Activated naive CD4-positive, alpha-beta T cell treated with anti-CD3 and anti-CD28 coated beads, Interleukin-2, amount 10 ng/mL, durations not matched to agents 7 days and 5 days (primary cell): ENCODE results near the gene GLMN.
"Not testable (repeated sequence)": the region's sequence is repeated elsewhere in the genome, so short reads cannot be mapped to it uniquely, and the experiment has no call there.

Experiments used
- CTCF ChIA-PET: fragments of 350-600 bp; sonication (Branson Sonifier 250); formaldehyde crosslinking; loops from one replicate; lab custom pipeline; 2021; ENCODE audit warnings: antibody characterized with exemption; lab: Charles Lee
- DNase-seq: peaks from one replicate; pipeline ENCODE4 v3.0.0-alpha.2; 2020
- H3K27ac Mint-ChIP-seq: one replicate; pipeline ENCODE4 v1.8.0; 2021; ENCODE audit warnings: mild to moderate bottlenecking, moderate library complexity, mixed read lengths
- H3K27me3 Mint-ChIP-seq: one replicate; pipeline ENCODE4 v1.8.0; 2021; ENCODE audit warnings: mild to moderate bottlenecking, mixed read lengths
- H3K36me3 Mint-ChIP-seq: one replicate; pipeline ENCODE4 v1.8.0; 2021; ENCODE audit warnings: mixed read lengths
- H3K4me1 Mint-ChIP-seq: one replicate; pipeline ENCODE4 v1.8.0; 2021; ENCODE audit warnings: mixed read lengths
- H3K4me3 Mint-ChIP-seq: one replicate; pipeline ENCODE4 v1.8.0; 2021; ENCODE audit warnings: mild to moderate bottlenecking, moderate library complexity, mixed read lengths
- H3K9me3 Mint-ChIP-seq: one replicate; pipeline ENCODE4 v1.8.0; 2021; ENCODE audit warnings: mixed read lengths

GLMN gene

DNA sequence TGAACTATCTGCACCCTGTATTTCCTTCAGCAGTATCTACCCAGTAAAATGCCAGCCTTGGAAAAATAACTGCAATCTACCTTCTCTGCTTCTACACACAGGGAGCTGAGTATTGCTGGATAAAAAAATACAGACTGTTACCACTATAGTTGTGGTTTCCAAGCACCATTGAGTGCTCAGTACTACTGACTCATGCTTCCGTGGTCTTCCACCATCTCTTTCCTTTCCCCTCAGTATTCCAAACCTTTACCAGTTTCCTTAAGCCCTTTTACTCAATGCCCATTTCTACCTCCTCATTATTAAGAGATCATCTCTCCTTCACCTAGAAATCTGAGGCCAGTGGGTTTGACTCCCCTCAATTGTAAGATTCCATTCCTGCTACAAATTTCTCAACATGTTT lies 23.8 kb downstream of the GLMN start:
- no peaks in the 10 kb centered on the region for H3K9me3 Mint-ChIP-seq
- CTCF ChIA-PET, result interaction anchor here (1.0 kb wide), 1 partner anchor 16 kb away, joined by 3 read pairs; no protein-coding TSS in a partner anchor
- H3K4me3 Mint-ChIP-seq, result no peak overlapping the region
- DNase-seq, result no peak
- no peaks in the 10 kb centered on the region for H3K4me1 Mint-ChIP-seq
- H3K36me3 Mint-ChIP-seq, result peaks cover 53% of the 10 kb centered on the region
- no peaks in the 10 kb centered on the region for H3K27me3 Mint-ChIP-seq
- no peak overlapping the region for H3K27ac Mint-ChIP-seq

DNA sequence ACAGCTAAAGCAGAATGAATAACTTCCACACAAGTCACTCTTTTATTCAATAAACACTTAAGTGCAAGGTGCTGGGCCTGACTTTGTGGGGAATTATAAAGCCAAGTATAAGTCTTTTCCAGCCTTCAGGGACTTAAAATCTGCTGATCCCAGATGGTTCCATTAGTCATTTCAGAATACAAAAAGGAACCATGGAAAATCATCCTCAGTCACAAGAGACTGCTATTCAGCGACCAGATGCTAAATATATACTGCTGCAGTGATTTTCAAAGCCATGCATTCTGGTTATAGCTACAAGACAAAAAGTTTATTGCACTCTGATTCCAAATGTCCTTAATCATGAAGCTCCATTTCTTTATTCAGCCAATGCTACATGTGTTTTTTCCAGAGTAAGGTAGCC lies 25.7 kb downstream of the GLMN start:
- H3K27ac Mint-ChIP-seq, result no peak overlapping the region
- CTCF ChIA-PET, result interaction anchor here (1.2 to 1.7 kb wide), 2 partner anchors 15 to 36 kb away, joined by 3 to 4 read pairs; no protein-coding TSS in a partner anchor
- no peak overlapping the region for H3K4me3 Mint-ChIP-seq
- peaks cover 54% of the 10 kb centered on the region for H3K36me3 Mint-ChIP-seq
- no peaks in the 10 kb centered on the region for H3K9me3 Mint-ChIP-seq
- DNase-seq, result no peak
- H3K4me1 Mint-ChIP-seq, result no peaks in the 10 kb centered on the region
- H3K27me3 Mint-ChIP-seq, result no peaks in the 10 kb centered on the region

DNA sequence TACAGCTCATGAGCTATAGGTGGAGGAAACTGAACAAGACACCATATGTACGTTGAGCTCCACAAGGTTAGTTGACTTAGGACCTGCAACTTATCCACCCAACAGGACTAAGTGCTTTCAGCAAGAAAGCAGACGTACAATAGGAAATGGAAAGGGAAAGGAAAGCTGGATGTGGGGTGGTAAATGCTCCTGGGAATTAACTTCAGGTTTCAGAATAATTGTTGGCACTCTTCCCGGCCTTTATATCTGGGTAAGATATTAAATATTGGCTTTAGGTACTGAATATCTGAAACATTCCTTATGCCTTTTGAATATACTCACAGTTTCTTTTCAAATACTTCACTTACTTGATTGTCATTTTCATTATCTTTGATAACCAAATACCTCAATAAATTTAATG lies 36.3 kb downstream of the GLMN start:
- CTCF ChIA-PET, result no interaction called here
- Mint-ChIP-seq H3K36me3 (peaks cover 60% of the 10 kb centered on the region), H3K27ac (no peak overlapping the region), H3K27me3 (no peaks in the 10 kb centered on the region), H3K4me1 (no peaks in the 10 kb centered on the region), H3K9me3 (no peaks in the 10 kb centered on the region), H3K4me3 (no peak overlapping the region)
- no peak for DNase-seq

DNA sequence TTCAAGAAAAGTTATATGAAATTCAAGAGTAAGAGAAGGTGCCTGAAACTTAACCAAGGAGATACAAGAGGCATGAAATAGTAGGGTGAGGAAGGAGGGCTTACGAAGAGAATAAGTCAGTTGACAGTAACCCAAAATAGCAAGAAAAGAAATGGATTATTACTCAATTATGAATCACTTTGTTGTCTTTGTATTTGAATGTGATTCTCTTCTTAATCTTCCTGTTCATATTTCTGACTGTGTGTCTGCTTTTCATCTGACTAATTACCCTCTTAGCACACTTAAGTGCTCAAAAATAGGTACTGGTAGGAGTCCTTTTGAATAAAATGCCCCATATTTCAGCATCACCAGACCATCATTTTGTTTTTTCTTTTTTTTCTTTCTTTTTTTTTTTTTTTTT lies 39.4 kb downstream of the GLMN start:
- H3K9me3 Mint-ChIP-seq, result peaks cover 9% of the 10 kb centered on the region
- CTCF ChIA-PET, result no interaction called here
- no peaks in the 10 kb centered on the region for H3K4me1 Mint-ChIP-seq
- DNase-seq, result no peak
- peaks cover 79% of the 10 kb centered on the region for H3K36me3 Mint-ChIP-seq
- H3K27ac Mint-ChIP-seq, result no peak overlapping the region
- no peaks in the 10 kb centered on the region for H3K27me3 Mint-ChIP-seq
- H3K4me3 Mint-ChIP-seq, result no peak overlapping the region

DNA sequence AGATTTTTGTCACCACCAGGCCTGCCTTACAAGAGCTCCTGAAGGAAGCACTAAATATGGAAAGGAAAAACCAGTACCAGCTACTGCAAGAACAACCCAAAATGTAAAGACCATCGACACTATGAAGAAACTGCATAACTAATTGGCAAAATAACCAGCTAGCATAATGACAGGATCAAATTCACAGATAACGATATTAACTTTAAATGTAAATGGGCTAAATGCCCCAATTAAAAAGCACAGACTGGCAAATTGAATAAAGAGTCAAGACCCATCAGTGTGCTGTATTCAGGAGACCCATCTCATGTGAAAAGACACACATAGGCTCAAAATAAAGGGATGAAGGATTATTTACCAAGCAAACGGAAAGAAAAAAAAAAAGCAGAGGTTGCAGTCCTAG lies 44.1 kb downstream of the GLMN start:
- H3K27ac Mint-ChIP-seq, H3K4me3 Mint-ChIP-seq, CTCF ChIA-PET, DNase-seq, H3K9me3 Mint-ChIP-seq, H3K27me3 Mint-ChIP-seq, H3K4me1 Mint-ChIP-seq: not testable (repeated sequence)
- peaks cover 65% of the 10 kb centered on the region for H3K36me3 Mint-ChIP-seq

DNA sequence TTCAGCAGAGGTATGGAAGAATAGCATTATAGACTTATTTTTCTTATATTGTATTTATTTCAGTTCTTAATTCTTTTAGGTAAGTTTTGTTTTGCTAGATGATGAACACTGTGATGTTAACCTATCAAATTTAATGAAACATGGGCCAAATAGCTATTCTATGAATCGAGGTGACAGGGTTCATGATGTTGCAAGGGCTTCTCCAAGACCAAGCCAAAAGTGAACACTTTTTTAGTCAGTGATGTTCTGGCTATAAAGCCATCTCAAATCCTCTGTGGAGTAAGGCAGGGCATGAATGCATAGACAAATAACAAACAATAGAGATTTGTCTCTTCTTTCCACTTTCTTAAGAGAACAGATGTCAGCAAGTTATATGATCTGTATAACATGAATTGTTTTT lies 54.4 kb downstream of the GLMN start:
- CTCF ChIA-PET, result no interaction called here
- Mint-ChIP-seq H3K4me3 (no peak overlapping the region), H3K9me3 (no peaks in the 10 kb centered on the region), H3K4me1 (no peaks in the 10 kb centered on the region), H3K36me3 (peaks cover 11% of the 10 kb centered on the region), H3K27me3 (peaks cover 6% of the 10 kb centered on the region), H3K27ac (no peak overlapping the region)
- DNase-seq, result no peak

DNA sequence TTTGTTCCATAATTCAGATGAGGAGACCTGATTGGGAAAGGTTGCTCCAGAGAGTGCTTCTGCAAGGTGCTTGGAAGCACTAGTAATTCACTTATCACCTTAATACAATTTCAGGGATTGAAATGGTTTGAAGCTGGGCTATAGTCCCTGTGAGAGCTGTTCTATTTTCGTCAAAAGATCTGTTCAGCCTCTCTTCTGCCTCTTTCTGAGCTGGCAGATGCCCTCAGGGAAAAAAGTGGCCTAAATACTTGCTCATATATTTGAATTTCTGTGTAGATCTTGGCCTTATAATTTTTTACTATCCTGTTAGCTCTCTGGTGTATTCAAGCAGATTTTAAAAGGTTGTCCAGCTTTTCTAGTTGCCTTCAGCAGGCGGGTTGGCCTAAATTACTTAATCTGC lies 58.8 kb downstream of the GLMN start:
- Mint-ChIP-seq H3K4me3 (no peak overlapping the region), H3K27me3 (peaks cover 17% of the 10 kb centered on the region), H3K27ac (no peak overlapping the region), H3K9me3 (no peaks in the 10 kb centered on the region), H3K4me1 (no peaks in the 10 kb centered on the region), H3K36me3 (no peaks in the 10 kb centered on the region)
- DNase-seq, result no peak
- CTCF ChIA-PET, result no interaction called here

DNA sequence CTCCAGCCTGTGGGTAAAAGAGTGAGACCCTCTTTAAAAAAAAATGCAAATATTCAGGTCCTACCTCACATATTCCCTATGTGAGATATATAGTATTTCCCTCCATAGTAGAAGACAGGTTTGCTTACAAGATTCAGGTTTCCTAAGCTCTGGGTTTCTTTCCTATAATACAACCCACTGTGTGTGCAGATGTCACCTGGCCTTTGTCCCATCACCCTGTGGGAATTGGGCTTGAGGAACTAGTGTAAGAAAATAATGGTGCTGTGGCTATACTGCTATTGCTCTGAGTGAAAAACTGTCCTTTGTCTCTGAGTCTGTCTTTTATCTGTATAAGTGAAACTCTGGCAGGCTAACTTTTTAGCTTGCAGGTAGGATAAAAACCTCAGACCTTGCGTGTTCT lies 68.1 kb downstream of the GLMN start:
- no peak overlapping the region for H3K4me3 Mint-ChIP-seq
- no peak overlapping the region for H3K27ac Mint-ChIP-seq
- no peaks in the 10 kb centered on the region for H3K4me1 Mint-ChIP-seq
- CTCF ChIA-PET, result no interaction called here
- H3K9me3 Mint-ChIP-seq, result no peaks in the 10 kb centered on the region
- DNase-seq, result no peak
- peaks cover 4% of the 10 kb centered on the region for H3K27me3 Mint-ChIP-seq
- no peaks in the 10 kb centered on the region for H3K36me3 Mint-ChIP-seq

DNA sequence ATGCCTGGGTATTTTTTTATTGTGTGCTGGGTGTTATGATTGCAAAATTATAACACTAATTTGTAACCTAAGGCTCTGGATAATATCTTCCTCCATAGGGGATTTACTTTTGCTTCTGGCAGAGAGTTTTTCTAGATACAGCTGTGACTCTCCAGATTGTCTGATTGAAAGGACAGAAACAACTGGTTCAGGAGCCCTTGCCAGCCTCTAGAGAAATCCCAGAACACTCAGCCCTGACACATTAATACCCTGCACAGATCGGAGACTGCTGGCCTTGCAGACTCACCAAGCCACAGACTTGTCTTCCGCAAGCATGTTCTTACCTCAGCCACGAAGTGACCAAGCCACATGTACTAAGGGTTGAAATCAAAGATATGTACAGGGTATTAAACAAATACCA lies 70.4 kb downstream of the GLMN start:
- Mint-ChIP-seq H3K9me3 (no peaks in the 10 kb centered on the region), H3K27ac (no peak overlapping the region), H3K27me3 (peaks cover 4% of the 10 kb centered on the region), H3K4me1 (no peaks in the 10 kb centered on the region), H3K36me3 (no peaks in the 10 kb centered on the region), H3K4me3 (no peak overlapping the region)
- CTCF ChIA-PET, result no interaction called here
- DNase-seq, result no peak

DNA sequence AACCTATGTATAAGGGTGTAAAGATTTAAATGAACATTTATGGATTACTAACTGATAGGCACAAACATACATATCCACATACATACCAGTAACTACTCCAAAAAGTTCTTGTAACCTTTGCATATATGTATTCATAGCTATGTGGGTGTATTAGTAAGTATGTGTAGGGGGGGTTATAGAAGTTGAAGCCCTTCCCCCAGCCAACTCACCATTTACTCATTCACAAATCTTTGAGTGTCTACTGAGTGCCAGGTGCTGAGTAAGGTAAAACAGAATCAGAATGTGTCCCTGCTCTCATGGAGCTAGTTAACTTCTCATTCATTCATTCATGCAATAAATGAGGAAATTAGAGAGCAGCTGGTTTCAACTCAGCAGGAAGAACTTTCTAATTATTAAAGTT lies 79.8 kb downstream of the GLMN start:
- DNase-seq, result no peak
- H3K27ac Mint-ChIP-seq, result no peak overlapping the region
- H3K36me3 Mint-ChIP-seq, result no peaks in the 10 kb centered on the region
- no peaks in the 10 kb centered on the region for H3K9me3 Mint-ChIP-seq
- CTCF ChIA-PET, result no interaction called here
- no peak overlapping the region for H3K4me3 Mint-ChIP-seq
- H3K4me1 Mint-ChIP-seq, result no peaks in the 10 kb centered on the region
- no peaks in the 10 kb centered on the region for H3K27me3 Mint-ChIP-seq

DNA sequence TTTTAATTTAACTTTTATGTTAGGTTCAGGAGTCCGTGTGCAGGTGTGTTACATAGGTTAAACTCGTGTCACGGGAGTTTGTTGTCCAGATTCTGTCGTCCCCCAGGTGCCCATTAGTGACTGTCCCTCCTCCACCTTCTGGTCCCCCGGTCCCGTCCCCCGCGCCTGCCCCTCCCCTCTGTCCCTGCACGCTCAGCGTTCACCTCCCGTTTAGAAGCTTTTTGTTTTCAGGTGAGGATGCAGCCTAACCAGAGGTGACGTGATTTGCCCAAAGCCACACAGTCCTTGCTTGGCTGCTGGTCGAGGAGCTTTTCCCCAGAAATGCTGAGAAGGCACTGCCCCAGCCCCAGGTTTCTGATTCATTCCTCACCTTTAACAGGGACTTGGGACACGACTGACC lies 80.2 kb downstream of the GLMN start:
- CTCF ChIA-PET, result no interaction called here
- Mint-ChIP-seq H3K4me1 (no peaks in the 10 kb centered on the region), H3K27me3 (no peaks in the 10 kb centered on the region)

DNA sequence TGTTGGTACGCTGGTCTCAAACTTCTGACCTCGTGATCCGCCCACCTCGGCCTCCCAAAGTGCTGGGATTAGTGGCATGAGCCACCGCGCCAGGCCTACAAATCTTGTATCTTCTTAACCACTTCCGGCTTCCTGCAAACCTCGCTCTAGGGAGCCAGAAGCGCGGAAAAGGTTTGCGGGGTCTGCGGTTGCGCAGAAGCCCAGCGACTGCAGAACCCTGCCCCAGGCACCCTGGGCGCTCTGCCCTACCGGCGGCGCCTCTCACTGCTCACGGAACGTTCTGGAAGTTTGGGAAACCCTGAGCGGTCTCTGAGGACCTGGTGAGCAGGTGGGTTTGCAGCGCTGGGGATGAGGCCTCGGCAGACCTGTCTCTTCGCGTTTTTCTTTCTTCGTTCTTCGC lies 81.1 kb downstream of the GLMN start, which contains the start of gene C1orf146:
Gene C1orf146 (plus strand): TSS at position 195 of the 400 bp plus-strand sequence. CDS start 13,506 bp downstream, outside the sequence.
- CTCF ChIA-PET, result no interaction called here
- no peak for DNase-seq
- Mint-ChIP-seq H3K27ac (no peak within 1 kb of the TSS), H3K36me3 (no peaks in the 10 kb centered on the region), H3K4me3 (no peak within 1 kb of the TSS), H3K9me3 (no peaks in the 10 kb centered on the region), H3K27me3 (no peaks in the 10 kb centered on the region), H3K4me1 (no peaks in the 10 kb centered on the region)

More for the DNA sequence above, 80.2 kb downstream of the GLMN start:
- no peaks in the 10 kb centered on the region for H3K9me3 Mint-ChIP-seq
- DNase-seq, result no peak
- no peak overlapping the region for H3K4me3 Mint-ChIP-seq
- no peaks in the 10 kb centered on the region for H3K36me3 Mint-ChIP-seq
- H3K27ac Mint-ChIP-seq, result no peak overlapping the region

DNA sequence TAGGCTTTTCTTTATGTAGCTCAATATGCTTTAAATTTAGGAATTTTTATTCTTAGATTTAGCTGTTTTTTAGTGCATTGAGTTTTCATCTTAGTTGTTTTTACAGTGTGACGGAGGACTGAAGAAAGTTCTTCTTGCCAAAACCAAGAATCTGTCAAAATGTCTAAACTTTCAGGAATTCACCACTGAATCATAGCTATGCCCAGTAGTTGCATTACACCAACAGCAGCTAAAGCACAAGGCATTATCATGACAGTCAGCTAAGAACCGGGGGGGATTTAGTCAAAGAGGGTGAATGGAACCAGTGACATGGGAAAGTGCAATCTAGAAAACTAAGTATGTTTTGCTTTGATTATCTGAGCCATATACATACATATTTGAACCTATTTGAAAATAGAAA lies 87.6 kb downstream of the GLMN start:
- Mint-ChIP-seq H3K27ac (no peak overlapping the region), H3K27me3 (no peaks in the 10 kb centered on the region), H3K4me3 (no peak overlapping the region), H3K9me3 (no peaks in the 10 kb centered on the region), H3K36me3 (no peaks in the 10 kb centered on the region), H3K4me1 (peaks cover 11% of the 10 kb centered on the region)
- CTCF ChIA-PET, result interaction anchor here (0.7 to 1.2 kb wide), 2 partner anchors 27 to 80 kb away, joined by 3 read pairs; no protein-coding TSS in a partner anchor
- no peak for DNase-seq

DNA sequence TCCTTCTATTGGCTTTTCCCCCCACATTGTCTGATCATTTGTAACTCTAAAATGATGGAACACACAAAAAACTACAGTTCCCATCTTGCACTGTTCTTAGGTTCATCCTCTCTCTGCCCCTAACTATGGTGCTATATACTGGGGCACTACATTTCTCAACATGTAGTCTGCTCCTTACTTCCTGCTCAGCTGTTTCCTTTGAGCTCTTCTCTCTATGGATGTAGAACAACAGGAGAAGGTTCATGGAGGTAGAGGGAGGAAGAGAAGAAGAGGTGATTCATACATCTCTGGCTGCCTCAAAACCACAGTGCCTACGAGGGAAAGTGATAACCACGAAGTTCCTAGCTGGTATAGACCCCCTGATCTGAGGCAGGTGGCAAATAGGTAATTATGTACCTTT lies 88.1 kb downstream of the GLMN start:
- CTCF ChIA-PET, result interaction anchor here (1.2 kb wide), 1 partner anchor 28 kb away, joined by 3 read pairs; no protein-coding TSS in a partner anchor
- H3K36me3 Mint-ChIP-seq, result no peaks in the 10 kb centered on the region
- no peak for DNase-seq

DNA sequence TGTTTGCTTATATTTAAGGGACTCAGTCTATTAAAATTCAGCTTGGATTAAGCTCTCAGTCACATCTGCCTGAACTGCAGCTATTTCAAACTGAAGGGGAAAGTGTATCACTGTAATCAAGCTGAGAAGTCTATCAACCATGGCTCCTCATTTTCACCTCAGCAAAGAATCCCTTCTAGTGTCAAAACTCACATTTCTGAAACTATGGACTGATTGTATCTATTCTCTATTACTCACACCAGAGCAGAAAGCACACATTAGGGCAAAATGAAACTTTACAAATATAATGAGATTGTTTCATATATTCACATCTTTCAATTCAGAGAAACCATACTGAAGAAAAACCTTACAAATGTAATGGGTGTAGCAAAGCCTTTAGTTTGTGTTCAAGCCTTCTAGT lies 95.7 kb downstream of the GLMN start:
- CTCF ChIA-PET, result interaction anchor here (0.6 kb wide), 1 partner anchor 28 kb away, joined by 3 read pairs; no protein-coding TSS in a partner anchor
- Mint-ChIP-seq H3K4me3 (no peak overlapping the region), H3K9me3 (peaks cover 6% of the 10 kb centered on the region), H3K27ac (no peak overlapping the region), H3K4me1 (peaks cover 21% of the 10 kb centered on the region), H3K36me3 (peaks cover 12% of the 10 kb centered on the region), H3K27me3 (no peaks in the 10 kb centered on the region)
- no peak for DNase-seq

More for the DNA sequence above, 88.1 kb downstream of the GLMN start:
- Mint-ChIP-seq H3K4me3 (no peak overlapping the region), H3K4me1 (peaks cover 11% of the 10 kb centered on the region), H3K27me3 (no peaks in the 10 kb centered on the region), H3K27ac (no peak overlapping the region), H3K9me3 (no peaks in the 10 kb centered on the region)
